ENCODE data around the gene NLRP5. TPM values are rescaled to one million over a fixed set of nuclear protein-coding genes. Genes with fewer than 3 reads are reported as not detected.

Gene NLRP5
- total RNA-seq, 1 donor from 2014 or later = not detected

Other genes with a start within 250 kb of the NLRP5 start
- not detected in 2 replicates for gene NLRP9, start 248.4 kb upstream of the NLRP5 start, total RNA-seq
- gene RFPL4A, start 227.7 kb upstream of the NLRP5 start, total RNA-seq = not detected in 2 replicates
- gene RFPL4AL1, start 217.7 kb upstream of the NLRP5 start, total RNA-seq = not detected in 2 replicates
- gene NLRP11, start 154.8 kb upstream of the NLRP5 start, total RNA-seq = not detected in 2 replicates
- not detected in 2 replicates for gene NLRP4, start 150.2 kb upstream of the NLRP5 start, total RNA-seq
- gene NLRP13, start 54.4 kb upstream of the NLRP5 start, total RNA-seq = not detected in 2 replicates
- gene NLRP8, start 38.9 kb upstream of the NLRP5 start, total RNA-seq = not detected in 2 replicates
- gene ZNF787, start 134.5 kb downstream of the NLRP5 start, total RNA-seq = 32.6 and 33.3 TPM in 2 replicates
- gene ZNF444, start 154.5 kb downstream of the NLRP5 start, total RNA-seq = 29.6 and 32.4 TPM in 2 replicates
- not detected in 2 replicates for gene GALP, start 189.2 kb downstream of the NLRP5 start, total RNA-seq
- gene ZSCAN5B, start 211.0 kb downstream of the NLRP5 start, total RNA-seq = not detected in 2 replicates
- gene ZSCAN5C, start 215.5 kb downstream of the NLRP5 start, total RNA-seq = not detected in 2 replicates